LHCN-M2 (cell line): ENCODE results near the gene SEPHS2. TPM values are rescaled to one million over a fixed set of nuclear protein-coding genes. Genes with fewer than 3 reads are reported as not detected.
"Not testable (repeated sequence)": the region's sequence is repeated elsewhere in the genome, so short reads cannot be mapped to it uniquely, and the experiment has no call there.

Experiments
- DNase-seq: peaks from one replicate; pipeline ENCODE4 v3.0.0-alpha.2; 2012; ENCODE audit warnings: low read depth
- total RNA-seq: library from RNA; depleted of rRNA; stranded (reverse); fragments of >200 nt; gene quantifications from 2 replicates; pipeline ENCODE4 v1.2.3, GENCODE V29; 2014

The SEPHS2 gene
- total RNA-seq, 1 experiment from 2014 or later: 10.0 TPM

- no peak for DNase-seq
Observed at GRCh38 chr16:30470170-30470512, 24.5 kb upstream of the SEPHS2 start.

- DNase-seq: no peak
Observed at GRCh38 chr16:30464078-30464477, 18.4 kb upstream of the SEPHS2 start.

- not testable (repeated sequence) for DNase-seq
Observed at GRCh38 chr16:30461426-30461825, 15.8 kb upstream of the SEPHS2 start.

- DNase-seq: no peak
Observed at GRCh38 chr16:30459456-30459855, 13.8 kb upstream of the SEPHS2 start.

GRCh38 chr16:30458561-30459394 lies 13.1 kb upstream of the SEPHS2 start:
- DNase-seq: no peak

- DNase-seq: no peak
Observed at GRCh38 chr16:30457743-30458560, 12.3 kb upstream of the SEPHS2 start.

GRCh38 chr16:30457256-30457655 lies 11.6 kb upstream of the SEPHS2 start:
- DNase-seq: no peak

GRCh38 chr16:30456302-30456701 lies 10.6 kb upstream of the SEPHS2 start:
- DNase-seq: no peak

GRCh38 chr16:30452709-30453580 lies 7.3 kb upstream of the SEPHS2 start:
- not testable (repeated sequence) for DNase-seq

GRCh38 chr16:30449116-30449435 lies 3.4 kb upstream of the SEPHS2 start:
- DNase-seq: no peak

- no peak for DNase-seq
Observed at GRCh38 chr16:30447512-30448226, 2.0 kb upstream of the SEPHS2 start.

GRCh38 chr16:30446203-30446595 lies 525 bp upstream of the SEPHS2 start:
- no peak for DNase-seq

GRCh38 chr16:30445149-30445407 lies 596 bp downstream of the SEPHS2 start:
- DNase-seq: no peak

- no peak for DNase-seq
Observed at GRCh38 chr16:30444231-30445148, 1.2 kb downstream of the SEPHS2 start.

- DNase-seq: no peak
Observed at GRCh38 chr16:30443631-30444030, 2.0 kb downstream of the SEPHS2 start.

GRCh38 chr16:30439720-30440348 lies 5.8 kb downstream of the SEPHS2 start:
- no peak for DNase-seq

GRCh38 chr16:30438835-30439234 lies 6.8 kb downstream of the SEPHS2 start:
- no peak for DNase-seq

GRCh38 chr16:30437511-30438046 lies 8.1 kb downstream of the SEPHS2 start:
- no peak for DNase-seq

GRCh38 chr16:30434852-30435251 lies 10.8 kb downstream of the SEPHS2 start:
- no peak for DNase-seq
